HL-60 (cell line): ENCODE measurements around the gene EPOP.

Source experiments
- CTCF ChIP-seq: IDR thresholded peaks from one replicate; pipeline ENCODE4 v1.5.1; 2011; ENCODE audit warnings: low read length, control low read depth, inconsistent platforms; ENCODE audit not compliant: insufficient read depth
- GABPA ChIP-seq: IDR thresholded peaks from 2 replicates; pipeline ENCODE4 v1.6.1; 2012; ENCODE audit warnings: low read depth
- POLR2AphosphoS5 ChIP-seq: IDR thresholded peaks from 2 replicates; pipeline ENCODE4 v1.6.1; 2012; ENCODE audit warnings: low read depth
- REST ChIP-seq: IDR thresholded peaks from 2 replicates; pipeline ENCODE4 v1.6.1; 2012; ENCODE audit warnings: low read depth; ENCODE audit not compliant: insufficient replicate concordance

- TF ChIP-seq CTCF (no peak), REST (no peak), POLR2AphosphoS5 (no peak), GABPA (no peak)
Observed at GRCh38 chr17:38659415-38659814, 15.3 kb downstream of the EPOP start.
